ENCODE data around the gene TYW1B.
"Not testable (repeated sequence)": the region's sequence is repeated elsewhere in the genome, so short reads cannot be mapped to it uniquely, and the experiment has no call there.

Gene TYW1B

GRCh38 chr7:72816370-72817157, 11.4 kb downstream of the TYW1B start:
- DNase-seq: not testable (repeated sequence)

- DNase-seq: not testable (repeated sequence)
Measured at GRCh38 chr7:72810437-72810836, 17.6 kb downstream of the TYW1B start.

- not testable (repeated sequence) for DNase-seq
Measured at GRCh38 chr7:72808511-72808910, 19.5 kb downstream of the TYW1B start.

- not testable (repeated sequence) for DNase-seq
Measured at GRCh38 chr7:72806851-72807250, 21.1 kb downstream of the TYW1B start.

- DNase-seq: no peak
Measured at GRCh38 chr7:72805526-72806494, 22.2 kb downstream of the TYW1B start.

GRCh38 chr7:72803778-72804177, 24.2 kb downstream of the TYW1B start:
- DNase-seq: not testable (repeated sequence)

- DNase-seq: not testable (repeated sequence)
Measured at GRCh38 chr7:72801564-72801963, 26.4 kb downstream of the TYW1B start.

GRCh38 chr7:72795401-72795800, 32.6 kb downstream of the TYW1B start:
- DNase-seq: not testable (repeated sequence)

GRCh38 chr7:72793791-72794190, 34.2 kb downstream of the TYW1B start:
- no peak for DNase-seq

- not testable (repeated sequence) for DNase-seq
Measured at GRCh38 chr7:72790698-72791060, 37.3 kb downstream of the TYW1B start.

GRCh38 chr7:72790048-72790697, 37.8 kb downstream of the TYW1B start:
- DNase-seq: not testable (repeated sequence)

GRCh38 chr7:72785166-72785955, 42.6 kb downstream of the TYW1B start:
- no peak for DNase-seq

- not testable (repeated sequence) for DNase-seq
Measured at GRCh38 chr7:72783601-72784370, 44.2 kb downstream of the TYW1B start.

- no peak for DNase-seq
Measured at GRCh38 chr7:72781631-72782030, 46.4 kb downstream of the TYW1B start.

GRCh38 chr7:72781161-72781560, 46.8 kb downstream of the TYW1B start:
- no peak for DNase-seq

- not testable (repeated sequence) for DNase-seq
Measured at GRCh38 chr7:72780289-72780894, 47.6 kb downstream of the TYW1B start.

GRCh38 chr7:72777167-72777566, 50.8 kb downstream of the TYW1B start:
- not testable (repeated sequence) for DNase-seq

GRCh38 chr7:72772627-72773026, 55.4 kb downstream of the TYW1B start:
- not testable (repeated sequence) for DNase-seq

GRCh38 chr7:72766994-72767393, 61.0 kb downstream of the TYW1B start:
- not testable (repeated sequence) for DNase-seq

- no peak for DNase-seq
Measured at GRCh38 chr7:72760602-72761001, 67.4 kb downstream of the TYW1B start.

- no peak for DNase-seq
Measured at GRCh38 chr7:72754312-72754711, 73.7 kb downstream of the TYW1B start.

All from stimulated activated CD4-positive, alpha-beta T cell treated with anti-CD3 and anti-CD28 coated beads, Interleukin-4, amount 100 ng/mL, for 24 hours (primary cell).